ENCODE data around the gene RRBP1.

GRCh38 chr20:17726902-17727301 lies 44.9 kb upstream of the RRBP1 start:
- TF ChIP-seq POLR2AphosphoS5 (IDR thresholded peaks at IDR 0.05; ENCODE audit: low read depth, low read length): no peak
- no peak for TF ChIP-seq REST (IDR thresholded peaks at IDR 0.05; ENCODE audit: insufficient read depth in 1 of 2, low read depth in 2 of 2, low read length in 2 of 2)
